Neural cell (in vitro differentiated cells): Measurements from ENCODE around the gene MACROH2A1. TPM values are rescaled to one million over a fixed set of nuclear protein-coding genes. Genes with fewer than 3 reads are reported as not detected.

Experiments
- H2AFZ ChIP-seq: fragments of 200-600, 300-800 bp; sonication (generic), shearing (Covaris generic); 2 replicates; pipeline ENCODE4 v1.6.0; 2014; ENCODE audit warnings: low read depth, mild to moderate bottlenecking, antibody characterized with exemption, low read length, moderate library complexity
- H3F3A ChIP-seq: fragments of 200-600 bp; shearing (Covaris generic); 2 replicates; pipeline ENCODE4 v1.6.1; 2016; ENCODE audit warnings: mild to moderate bottlenecking, moderate library complexity, mixed read lengths, antibody characterized with exemption, low read length; ENCODE audit not compliant: insufficient read depth, poor library complexity, severe bottlenecking
- H3K27ac ChIP-seq: fragments of 200-600, 300-800 bp; sonication (generic), shearing (Covaris generic); 2 replicates; pipeline ENCODE4 v1.5.1; 2014; ENCODE audit warnings: mild to moderate bottlenecking, low read length, moderate library complexity
- H3K27me3 ChIP-seq: fragments of 300-800, 200-600 bp; sonication (generic), shearing (Covaris generic); 2 replicates; pipeline ENCODE4 v1.6.0; 2014; ENCODE audit warnings: mild to moderate bottlenecking, low read depth, low read length, moderate library complexity; ENCODE audit not compliant: insufficient read depth
- H3K36me3 ChIP-seq: fragments of 300-800, 200-600 bp; sonication (generic), shearing (Covaris generic); 2 replicates; pipeline ENCODE4 v1.5.1; 2014; ENCODE audit warnings: mild to moderate bottlenecking, antibody characterized with exemption, low read length, moderate library complexity; ENCODE audit not compliant: insufficient read depth
- H3K4me2 ChIP-seq: fragments of 300-800, 200-600 bp; sonication (generic), shearing (Covaris generic); 2 replicates; pipeline ENCODE4 v1.6.0; 2014; ENCODE audit warnings: mild to moderate bottlenecking, low read length
- H3K4me3 ChIP-seq: fragments of 300-800, 200-600 bp; sonication (generic), shearing (Covaris generic); 2 replicates; pipeline ENCODE4 v1.5.1; 2014; ENCODE audit warnings: mild to moderate bottlenecking, low read length, moderate library complexity
- H3K79me2 ChIP-seq: fragments of 200-600 bp; shearing (Covaris generic); replicated peaks from 2 replicates; pipeline ENCODE4 v1.6.0; 2014; ENCODE audit warnings: mild to moderate bottlenecking, low read length, moderate library complexity; ENCODE audit not compliant: insufficient read depth
- H3K9ac ChIP-seq: fragments of 300-800, 200-600 bp; sonication (generic), shearing (Covaris generic); 2 replicates; pipeline ENCODE4 v1.6.1; 2016; ENCODE audit warnings: mild to moderate bottlenecking, low read length, mixed read lengths
- H3K9me2 ChIP-seq: fragments of 200-600 bp; shearing (Covaris generic); 2 replicates; pipeline ENCODE4 v1.6.1; 2016; ENCODE audit warnings: mild to moderate bottlenecking, low read length, mixed read lengths; ENCODE audit not compliant: insufficient read depth
- H3K9me3 ChIP-seq: fragments of 200-600, 300-800 bp; sonication (generic), shearing (Covaris generic); 2 replicates; pipeline ENCODE4 v1.6.1; 2016; ENCODE audit warnings: mild to moderate bottlenecking, mixed run types, low read length, moderate library complexity, mixed read lengths
- H4K20me1 ChIP-seq: fragments of 200-600 bp; shearing (Covaris generic); 2 replicates; pipeline ENCODE4 v1.6.1; 2016; ENCODE audit warnings: mild to moderate bottlenecking, mixed run types; ENCODE audit not compliant: insufficient read depth
- EP300 ChIP-seq: fragments of 450-650 bp; conservative IDR thresholded peaks from 2 replicates; pipeline ENCODE4 v1.6.1; 2014; ENCODE audit warnings: antibody characterized with exemption, mild to moderate bottlenecking, moderate library complexity; ENCODE audit not compliant: poor library complexity, severe bottlenecking
- EZH2 ChIP-seq: fragments of 200-600, 300-800 bp; shearing (Covaris generic), sonication (generic); IDR thresholded peaks from 2 replicates; pipeline ENCODE4 v1.6.1; 2014; ENCODE audit warnings: antibody characterized with exemption, low read length, borderline replicate concordance, mild to moderate bottlenecking; ENCODE audit not compliant: insufficient read depth, poor library complexity, severe bottlenecking
- POLR2AphosphoS5 ChIP-seq: IDR thresholded peaks from 2 replicates; pipeline ENCODE4 v1.6.1; 2012
- RAD21 ChIP-seq: fragments of 450-650 bp; conservative IDR thresholded peaks from 2 replicates; pipeline ENCODE4 v1.6.1; 2014; ENCODE audit warnings: antibody characterized with exemption, mild to moderate bottlenecking, moderate library complexity
- polyA plus RNA-seq: library from polyadenylated mRNA; depleted of rRNA; stranded (reverse); fragments of >200 nt; gene quantifications from 2 replicates; pipeline ENCODE4 v1.2.3, GENCODE V29; 2014
- TF ChIP-seq, protein P1 (sequence below): IDR thresholded peaks from 2 replicates; pipeline ENCODE4 v1.6.1; 2012; ENCODE audit warnings: borderline replicate concordance

MACROH2A1 gene
- polyA plus RNA-seq, 1 donor from 2014 or later, result 351 TPM

DNA sequence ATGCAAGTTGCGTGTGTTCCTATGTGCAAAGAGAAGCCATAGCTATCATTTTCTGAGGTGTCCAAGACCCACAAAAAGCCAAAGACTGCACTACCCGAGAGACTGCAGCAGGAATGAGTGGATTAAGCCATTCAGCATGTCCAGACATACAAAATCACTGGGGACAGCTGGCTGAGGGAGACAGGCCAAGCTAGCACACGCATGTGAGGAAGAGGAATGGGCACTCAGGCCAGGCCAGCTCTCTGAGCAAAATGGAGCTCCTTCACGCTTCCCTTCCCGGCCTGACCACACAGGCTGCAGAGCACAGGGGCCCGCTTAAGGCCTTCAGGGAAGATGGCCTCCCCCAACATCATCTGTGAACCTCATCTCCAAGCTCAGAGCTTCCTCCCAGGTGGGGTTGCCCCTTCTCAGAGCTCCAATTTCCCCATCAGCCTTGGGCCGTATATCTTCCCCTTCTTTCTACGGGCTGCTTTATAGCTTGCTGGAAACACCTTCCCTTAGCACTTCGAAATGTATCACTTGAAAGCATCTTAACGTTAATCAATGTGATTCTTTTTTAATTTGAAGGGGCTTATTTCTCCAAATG, 39.7 kb upstream of the MACROH2A1 start:
- H4K20me1 ChIP-seq, result no peaks in the 10 kb centered on the region
- no peaks in the 10 kb centered on the region for H3K9me3 ChIP-seq
- H3K79me2 ChIP-seq, result no peaks in the 10 kb centered on the region
- no peak overlapping the region for H3K4me3 ChIP-seq
- no peaks in the 10 kb centered on the region for H3K36me3 ChIP-seq
- H3K9me2 ChIP-seq, result no peaks in the 10 kb centered on the region
- no peak overlapping the region for H3K27ac ChIP-seq
- H3F3A ChIP-seq, result no peaks in the 10 kb centered on the region
- no peak overlapping the region for H2AFZ ChIP-seq
- H3K9ac ChIP-seq, result no peak overlapping the region
- no peaks in the 10 kb centered on the region for H3K27me3 ChIP-seq
- no peak overlapping the region for H3K4me2 ChIP-seq
- no peak for TF ChIP-seq EP300
- no peak for TF ChIP-seq POLR2AphosphoS5
- TF ChIP-seq, protein P1, sequence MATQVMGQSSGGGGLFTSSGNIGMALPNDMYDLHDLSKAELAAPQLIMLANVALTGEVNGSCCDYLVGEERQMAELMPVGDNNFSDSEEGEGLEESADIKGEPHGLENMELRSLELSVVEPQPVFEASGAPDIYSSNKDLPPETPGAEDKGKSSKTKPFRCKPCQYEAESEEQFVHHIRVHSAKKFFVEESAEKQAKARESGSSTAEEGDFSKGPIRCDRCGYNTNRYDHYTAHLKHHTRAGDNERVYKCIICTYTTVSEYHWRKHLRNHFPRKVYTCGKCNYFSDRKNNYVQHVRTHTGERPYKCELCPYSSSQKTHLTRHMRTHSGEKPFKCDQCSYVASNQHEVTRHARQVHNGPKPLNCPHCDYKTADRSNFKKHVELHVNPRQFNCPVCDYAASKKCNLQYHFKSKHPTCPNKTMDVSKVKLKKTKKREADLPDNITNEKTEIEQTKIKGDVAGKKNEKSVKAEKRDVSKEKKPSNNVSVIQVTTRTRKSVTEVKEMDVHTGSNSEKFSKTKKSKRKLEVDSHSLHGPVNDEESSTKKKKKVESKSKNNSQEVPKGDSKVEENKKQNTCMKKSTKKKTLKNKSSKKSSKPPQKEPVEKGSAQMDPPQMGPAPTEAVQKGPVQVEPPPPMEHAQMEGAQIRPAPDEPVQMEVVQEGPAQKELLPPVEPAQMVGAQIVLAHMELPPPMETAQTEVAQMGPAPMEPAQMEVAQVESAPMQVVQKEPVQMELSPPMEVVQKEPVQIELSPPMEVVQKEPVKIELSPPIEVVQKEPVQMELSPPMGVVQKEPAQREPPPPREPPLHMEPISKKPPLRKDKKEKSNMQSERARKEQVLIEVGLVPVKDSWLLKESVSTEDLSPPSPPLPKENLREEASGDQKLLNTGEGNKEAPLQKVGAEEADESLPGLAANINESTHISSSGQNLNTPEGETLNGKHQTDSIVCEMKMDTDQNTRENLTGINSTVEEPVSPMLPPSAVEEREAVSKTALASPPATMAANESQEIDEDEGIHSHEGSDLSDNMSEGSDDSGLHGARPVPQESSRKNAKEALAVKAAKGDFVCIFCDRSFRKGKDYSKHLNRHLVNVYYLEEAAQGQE, result no peak
- TF ChIP-seq RAD21, result no peak
- no peak for TF ChIP-seq EZH2

DNA sequence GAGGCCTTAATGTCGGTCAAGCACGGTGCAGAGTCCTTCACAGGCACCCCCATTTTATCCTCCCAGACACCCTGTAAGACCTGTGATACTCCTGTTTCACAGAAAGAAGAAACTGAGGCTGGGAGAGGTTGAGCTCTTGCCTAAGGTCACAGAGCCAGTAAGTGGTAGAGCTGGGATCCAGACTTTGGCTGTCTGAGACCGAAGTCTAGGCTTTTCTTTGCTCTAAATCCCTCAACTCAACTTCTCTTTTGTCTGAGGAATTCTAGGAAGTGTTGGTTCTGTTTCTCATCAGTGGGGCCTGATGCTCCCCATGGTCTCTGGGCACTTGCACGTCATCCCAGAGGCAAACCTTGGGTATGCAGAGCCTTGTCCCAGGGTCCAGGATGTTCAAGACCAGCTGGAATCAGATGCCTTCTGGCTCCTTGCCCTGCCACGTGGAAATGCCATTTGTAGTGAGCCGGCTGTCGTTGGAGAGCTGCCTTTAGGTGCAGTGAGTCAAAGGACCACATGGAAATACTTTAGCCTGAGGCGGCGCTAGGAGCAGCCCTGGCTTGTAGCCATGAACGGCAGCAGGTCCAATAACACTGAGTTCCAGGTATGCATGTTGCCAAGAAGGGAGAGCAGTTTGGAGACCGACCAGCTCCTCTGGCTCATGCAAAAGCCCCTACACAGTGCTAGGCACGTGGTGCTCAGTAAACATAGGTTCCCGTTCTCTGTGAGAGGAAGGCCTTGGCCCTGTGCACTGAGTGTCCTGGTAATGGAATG, 38.9 kb upstream of the MACROH2A1 start:
- H3K36me3 ChIP-seq, result no peaks in the 10 kb centered on the region
- H2AFZ ChIP-seq, result no peak overlapping the region
- H3K4me2 ChIP-seq, result no peak overlapping the region
- H3K27me3 ChIP-seq, result no peaks in the 10 kb centered on the region
- no peaks in the 10 kb centered on the region for H4K20me1 ChIP-seq
- no peaks in the 10 kb centered on the region for H3K79me2 ChIP-seq
- H3K9me3 ChIP-seq, result no peaks in the 10 kb centered on the region
- TF ChIP-seq POLR2AphosphoS5, result no peak
- H3K4me3 ChIP-seq, result no peak overlapping the region
- H3K9me2 ChIP-seq, result no peaks in the 10 kb centered on the region
- no peak overlapping the region for H3K27ac ChIP-seq
- H3K9ac ChIP-seq, result no peak overlapping the region
- no peaks in the 10 kb centered on the region for H3F3A ChIP-seq

DNA sequence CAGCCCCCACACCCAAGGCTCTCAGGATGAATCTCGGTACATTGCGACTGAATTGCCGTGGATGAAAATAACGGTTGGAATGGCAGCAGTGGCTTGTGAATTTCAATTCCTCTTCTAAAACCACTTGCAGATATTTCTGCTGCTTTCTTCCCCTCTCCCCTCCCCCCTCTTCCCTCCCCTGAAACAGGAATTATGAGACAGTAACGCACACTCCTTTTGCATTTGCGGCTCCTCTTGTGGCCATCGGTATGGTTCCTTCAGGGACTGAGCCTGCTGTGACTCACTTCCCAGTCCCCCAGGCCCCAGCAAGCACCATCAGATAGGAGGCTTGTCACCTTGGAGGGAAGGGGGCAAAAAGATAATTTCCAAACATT, 38.4 kb upstream of the MACROH2A1 start:
- Histone ChIP-seq H4K20me1 (no peaks in the 10 kb centered on the region), H3K9me2 (no peaks in the 10 kb centered on the region), H3K27me3 (no peaks in the 10 kb centered on the region), H3K4me3 (no peak overlapping the region), H3K27ac (no peak overlapping the region), H3F3A (no peaks in the 10 kb centered on the region), H3K9ac (no peak overlapping the region), H3K36me3 (no peaks in the 10 kb centered on the region), H3K4me2 (no peak overlapping the region), H3K79me2 (no peaks in the 10 kb centered on the region), H2AFZ (no peak overlapping the region), H3K9me3 (no peaks in the 10 kb centered on the region)
- no peak for TF ChIP-seq EP300
